HL-60 (cell line): ENCODE data around the gene ESPL1.

Source experiments
- CTCF ChIP-seq: IDR thresholded peaks from one replicate; pipeline ENCODE4 v1.5.1; 2011; ENCODE audit warnings: low read length, control low read depth, inconsistent platforms; ENCODE audit not compliant: insufficient read depth
- GABPA ChIP-seq: IDR thresholded peaks from 2 replicates; pipeline ENCODE4 v1.6.1; 2012; ENCODE audit warnings: low read depth
- POLR2AphosphoS5 ChIP-seq: IDR thresholded peaks from 2 replicates; pipeline ENCODE4 v1.6.1; 2012; ENCODE audit warnings: low read depth
- REST ChIP-seq: IDR thresholded peaks from 2 replicates; pipeline ENCODE4 v1.6.1; 2012; ENCODE audit warnings: low read depth; ENCODE audit not compliant: insufficient replicate concordance
- SPI1 ChIP-seq: IDR thresholded peaks from 2 replicates; pipeline ENCODE4 v1.6.1; 2012; ENCODE audit warnings: low read depth, mild to moderate bottlenecking, borderline replicate concordance

GRCh38 chr12:53286448-53286847 is 18.3 kb downstream of the ESPL1 start:
- TF ChIP-seq CTCF, result no peak
- TF ChIP-seq REST, result no peak
- no peak for TF ChIP-seq GABPA
- TF ChIP-seq POLR2AphosphoS5, result no peak
- TF ChIP-seq SPI1, result no peak
